Measurements from ENCODE around the gene CUX1.
"Not testable (repeated sequence)": the region's sequence is repeated elsewhere in the genome, so short reads cannot be mapped to it uniquely, and the experiment has no call there.

The CUX1 gene

DNA sequence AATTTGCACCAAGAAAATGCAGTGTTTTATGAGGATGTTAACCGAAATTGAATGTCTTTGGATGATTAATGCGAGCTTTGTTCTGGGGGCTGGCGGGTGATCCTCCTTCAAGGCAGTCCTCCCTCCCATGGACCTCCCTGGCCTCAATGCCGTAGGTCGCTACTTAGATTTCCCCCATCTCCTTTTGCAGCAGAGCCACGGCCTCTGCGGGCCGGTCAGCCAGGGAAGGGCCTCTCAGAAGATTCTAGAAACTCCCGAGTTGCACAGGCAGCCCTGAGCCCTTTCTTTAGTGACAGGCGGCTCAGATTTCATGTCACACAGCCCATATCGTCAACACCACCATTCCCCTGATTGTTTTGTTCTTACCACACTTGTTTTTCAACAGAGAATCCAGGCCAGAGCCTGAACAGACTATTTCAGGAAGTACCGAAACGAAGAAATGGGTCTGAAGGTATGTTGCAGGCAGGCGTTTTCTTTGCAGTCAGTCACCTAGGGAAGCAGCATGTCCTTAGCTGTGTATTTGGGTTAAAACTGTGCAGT, 381.1 kb downstream of the CUX1 start:
- no peak for DNase-seq

DNA sequence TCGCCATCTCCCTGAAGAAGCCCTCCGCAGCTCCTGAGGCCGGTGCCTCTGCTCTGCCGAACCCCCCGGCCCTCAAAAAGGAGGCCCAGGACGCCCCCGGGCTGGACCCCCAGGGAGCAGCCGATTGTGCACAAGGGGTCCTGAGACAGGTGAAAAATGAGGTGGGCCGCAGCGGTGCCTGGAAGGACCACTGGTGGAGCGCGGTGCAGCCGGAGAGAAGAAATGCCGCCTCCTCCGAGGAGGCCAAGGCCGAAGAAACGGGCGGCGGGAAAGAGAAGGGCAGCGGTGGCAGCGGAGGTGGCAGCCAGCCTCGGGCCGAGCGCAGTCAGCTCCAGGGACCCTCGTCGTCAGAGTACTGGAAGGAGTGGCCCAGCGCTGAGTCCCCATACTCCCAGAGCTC, 384.1 kb downstream of the CUX1 start:
- DNase-seq, result no peak

GRCh38 chr7:102202556-102202955, 385.1 kb downstream of the CUX1 start:
- DNase-seq, result no peak

DNA sequence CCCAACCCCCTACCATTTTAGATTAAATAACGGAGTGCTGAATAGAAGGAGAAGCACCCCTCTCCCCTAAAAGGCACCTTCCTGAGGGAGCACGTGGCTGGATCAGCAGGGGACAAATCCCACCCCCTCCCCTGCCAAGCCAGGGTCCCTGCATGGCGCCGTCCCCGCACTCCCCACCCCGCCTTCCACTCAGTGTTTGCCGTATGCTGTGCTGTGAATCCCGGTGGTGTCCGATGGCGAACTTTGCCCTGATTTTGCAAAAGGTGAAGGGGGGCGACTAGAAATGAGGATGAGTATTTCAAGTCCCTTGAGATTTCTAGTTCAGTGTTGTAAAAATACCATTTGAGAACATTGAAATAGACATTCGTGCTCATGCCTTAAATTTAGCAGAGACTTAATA, 385.8 kb downstream of the CUX1 start:
- no peak for DNase-seq

- no peak for DNase-seq
Measured at GRCh38 chr7:102204212-102204611, 386.8 kb downstream of the CUX1 start.

- DNase-seq, result no peak
Measured at GRCh38 chr7:102205915-102206314, 388.5 kb downstream of the CUX1 start.

- no peak for DNase-seq
Measured at GRCh38 chr7:102208826-102209225, 391.4 kb downstream of the CUX1 start.

GRCh38 chr7:102210787-102211186, 393.4 kb downstream of the CUX1 start:
- DNase-seq, result no peak

DNA sequence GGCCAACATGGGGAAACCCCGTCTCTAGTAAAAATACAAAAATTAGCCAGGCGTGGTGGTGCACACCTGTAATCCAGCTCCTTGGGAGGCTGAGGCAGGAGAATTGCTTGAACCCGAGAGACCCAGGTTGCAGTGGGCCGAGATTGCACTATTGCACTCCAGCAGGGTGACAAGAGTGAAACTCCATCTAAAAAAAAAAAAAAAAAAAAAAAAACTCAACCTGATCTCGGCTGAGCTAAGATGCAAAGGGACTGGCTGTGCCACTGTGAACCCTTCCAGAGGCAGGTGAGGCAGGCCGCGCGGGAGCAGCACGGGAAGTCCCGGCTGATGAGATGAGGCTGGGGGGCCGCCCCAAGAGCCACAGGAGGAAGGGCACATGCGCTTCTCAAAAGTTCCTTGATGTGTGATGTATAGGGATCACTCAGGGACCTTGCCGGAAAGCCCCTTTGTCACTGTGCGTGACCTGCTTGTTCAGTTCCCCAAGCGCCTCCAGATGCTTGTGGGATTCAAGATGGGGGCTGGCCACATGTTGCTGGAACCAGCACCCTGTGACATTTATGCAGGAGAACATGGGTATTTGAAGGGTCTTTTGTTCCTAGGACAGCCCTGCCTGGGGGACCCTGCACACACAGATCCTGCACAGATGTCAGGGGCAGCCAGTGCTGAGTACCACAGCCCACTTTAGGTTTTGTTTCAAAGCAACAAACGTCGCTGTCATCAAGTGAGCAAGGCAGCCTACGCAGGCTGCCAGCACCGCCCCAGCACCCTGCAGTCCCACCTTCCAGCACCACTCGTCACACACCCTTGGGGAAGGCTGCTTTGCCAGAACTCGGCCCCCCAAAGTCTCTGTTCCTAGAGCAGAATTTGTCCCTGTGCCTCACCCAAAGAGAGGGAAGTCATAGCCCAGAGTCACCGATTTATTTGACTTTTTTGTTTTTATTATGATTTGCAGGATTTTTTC, 394.4 kb downstream of the CUX1 start:
- DNase-seq, result no peak

- no peak for DNase-seq
Measured at GRCh38 chr7:102214477-102215072, 397.1 kb downstream of the CUX1 start.

DNA sequence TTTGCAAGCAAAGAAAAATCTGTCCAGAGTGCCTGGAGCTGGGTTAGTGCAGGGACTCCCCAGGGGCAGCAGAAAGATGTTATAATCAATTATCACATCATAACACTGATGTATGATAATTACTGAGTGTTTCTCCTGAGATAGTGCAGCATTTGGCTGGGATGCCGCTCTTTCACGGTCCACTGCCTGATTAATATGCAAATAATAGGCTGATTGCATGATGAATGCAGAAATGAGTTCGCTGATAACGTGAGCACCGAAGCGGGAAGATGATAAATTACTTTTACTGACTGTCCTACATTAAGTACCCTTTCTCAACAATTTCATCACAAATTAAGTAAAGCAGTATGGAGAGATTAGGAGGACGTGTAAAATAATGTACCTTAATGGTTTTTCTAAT, 397.8 kb downstream of the CUX1 start:
- no peak for DNase-seq

DNA sequence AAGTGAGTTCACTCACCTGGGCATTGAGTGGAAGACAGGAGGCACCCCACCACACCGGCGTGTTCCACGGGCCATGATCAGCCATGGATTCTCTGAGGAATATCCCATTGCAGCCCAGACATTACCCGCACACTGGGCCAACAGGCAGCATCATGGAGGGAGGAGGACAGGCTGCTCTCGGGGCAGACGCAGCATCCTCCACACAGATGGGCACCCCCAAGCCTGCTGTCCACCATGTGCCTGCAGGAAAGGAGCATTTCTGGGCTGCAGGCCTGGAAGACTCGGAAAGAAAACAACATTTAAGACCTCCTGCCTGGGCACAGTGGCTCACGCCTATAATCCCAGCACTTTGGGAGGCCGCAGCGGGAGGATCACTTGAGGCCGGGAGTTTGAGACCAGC, 398.3 kb downstream of the CUX1 start:
- DNase-seq, result no peak

GRCh38 chr7:102216573-102217314, 399.3 kb downstream of the CUX1 start:
- no peak for DNase-seq

- no peak for DNase-seq
Measured at GRCh38 chr7:102220229-102220850, 402.9 kb downstream of the CUX1 start.

GRCh38 chr7:102220960-102221800, 403.8 kb downstream of the CUX1 start:
- no peak for DNase-seq

- no peak for DNase-seq
Measured at GRCh38 chr7:102221961-102222360, 404.5 kb downstream of the CUX1 start.

- no peak for DNase-seq
Measured at GRCh38 chr7:102222445-102222844, 405.0 kb downstream of the CUX1 start.

DNA sequence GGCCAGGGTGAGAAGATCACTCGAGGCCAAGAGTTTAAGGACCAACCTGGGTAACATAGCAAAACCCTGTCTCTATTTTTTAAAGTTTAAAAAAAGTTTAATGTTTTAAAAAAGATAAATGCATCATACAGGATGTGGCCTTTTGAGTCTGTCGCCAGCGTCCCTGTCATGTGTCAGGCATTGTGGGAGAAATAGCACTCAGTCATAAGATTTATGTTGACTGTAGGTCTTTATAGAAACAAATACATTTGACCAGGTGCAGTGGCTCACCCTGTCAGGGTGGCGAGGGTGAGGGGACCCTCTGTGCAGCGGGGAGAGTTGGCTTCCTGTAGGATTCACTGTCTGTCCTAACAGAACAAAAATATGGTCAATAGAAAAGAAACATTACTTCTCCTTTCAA, 405.8 kb downstream of the CUX1 start:
- no peak for DNase-seq

DNA sequence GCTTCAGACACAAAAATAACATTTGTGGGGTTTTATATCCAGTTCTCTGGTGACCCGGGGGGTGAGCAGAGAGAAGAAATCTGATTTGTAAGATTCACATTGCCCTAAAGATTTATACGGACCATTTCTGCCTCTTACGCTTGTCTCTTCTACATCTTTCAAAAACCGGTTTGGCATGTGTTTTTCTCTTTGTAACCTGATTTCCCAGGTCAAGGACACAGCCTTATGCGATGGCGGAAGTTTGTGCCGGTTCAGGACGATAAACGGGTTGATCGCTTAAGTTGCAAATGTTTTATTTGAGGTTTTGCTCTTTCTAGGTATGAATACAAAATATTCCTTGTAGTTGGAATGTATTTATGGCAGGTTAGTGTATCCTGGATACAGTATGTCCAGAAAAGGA, 407.6 kb downstream of the CUX1 start:
- no peak for DNase-seq

DNA sequence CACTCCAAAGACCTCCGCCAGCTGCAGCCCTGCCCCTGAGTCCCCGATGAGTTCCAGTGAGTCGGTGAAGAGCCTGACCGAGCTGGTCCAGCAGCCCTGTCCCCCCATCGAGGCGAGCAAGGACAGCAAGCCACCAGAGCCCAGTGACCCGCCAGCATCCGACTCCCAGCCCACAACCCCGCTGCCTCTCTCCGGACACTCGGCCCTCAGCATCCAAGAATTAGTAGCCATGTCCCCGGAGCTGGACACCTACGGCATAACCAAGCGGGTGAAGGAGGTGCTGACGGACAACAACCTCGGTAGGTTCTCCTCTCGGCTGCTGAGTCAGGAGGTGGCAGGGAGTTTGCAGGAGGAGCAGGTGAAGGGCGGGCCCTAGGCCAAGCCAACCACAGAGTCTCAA, 409.9 kb downstream of the CUX1 start:
- no peak for DNase-seq

DNA sequence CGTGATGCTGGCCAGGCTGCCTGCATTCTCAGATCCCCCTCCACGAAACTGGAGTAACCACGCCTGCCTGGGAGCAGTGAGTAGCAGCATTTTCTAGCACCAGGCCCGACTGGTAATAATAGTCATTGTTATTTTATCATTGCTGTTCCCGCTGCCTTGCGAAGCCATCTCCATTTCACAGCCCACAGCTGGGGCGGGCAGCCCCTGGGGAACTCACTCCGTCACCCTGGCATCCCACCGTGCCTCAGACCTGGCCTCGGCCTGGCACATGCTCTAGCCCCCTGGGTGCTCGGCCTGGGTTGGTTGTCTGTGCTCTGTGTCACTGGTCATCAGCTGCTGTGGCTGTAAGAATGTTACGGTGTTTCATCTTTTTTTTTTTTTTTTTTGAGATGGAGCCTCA, 411.5 kb downstream of the CUX1 start:
- DNase-seq, result no peak

DNA sequence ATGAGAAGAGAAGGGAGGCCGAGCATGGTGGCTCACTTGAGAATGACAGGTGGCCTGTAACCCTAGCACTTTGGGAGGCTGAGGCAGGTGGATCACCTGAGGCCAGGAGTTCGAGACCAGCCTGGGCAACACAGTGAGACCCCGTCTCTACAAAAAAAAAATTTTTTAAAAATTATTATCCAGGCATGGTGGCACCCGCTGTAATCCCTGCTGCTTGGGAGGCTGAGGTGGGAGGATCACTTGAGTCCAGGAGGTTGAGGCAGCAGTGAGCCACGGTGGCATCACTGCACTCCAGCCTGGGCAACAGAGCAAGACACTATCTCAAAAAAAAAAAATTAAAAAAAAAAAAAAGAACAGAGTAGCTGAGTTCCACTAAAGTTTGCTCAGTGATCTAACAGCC, 412.7 kb downstream of the CUX1 start:
- not testable (repeated sequence) for DNase-seq

Data from RPMI8226 (cell line).